Osteocyte (in vitro differentiated cells): ENCODE measurements around the gene MRPL10. TPM values are rescaled to one million over a fixed set of nuclear protein-coding genes. Genes with fewer than 3 reads are reported as not detected.
A peak's percentile ranks its signal among the peaks of the same experiment; 100 is the strongest.

ENCODE experiments used
- DNase-seq: peaks from one replicate; pipeline ENCODE4 v3.0.0; 2021; ENCODE audit warnings: mixed read lengths; ENCODE audit not compliant: unreplicated experiment; ENCODE audit errors: extremely low spot score
- H3K27ac Mint-ChIP-seq: one replicate; pipeline ENCODE4 v1.8.0; 2021; ENCODE audit warnings: mild to moderate bottlenecking, mixed read lengths; ENCODE audit not compliant: unreplicated experiment
- H3K27me3 Mint-ChIP-seq: one replicate; pipeline ENCODE4 v1.8.0; 2021; ENCODE audit warnings: mixed read lengths; ENCODE audit not compliant: unreplicated experiment
- H3K36me3 Mint-ChIP-seq: one replicate; pipeline ENCODE4 v1.8.0; 2021; ENCODE audit warnings: mixed read lengths; ENCODE audit not compliant: unreplicated experiment
- H3K4me1 Mint-ChIP-seq: one replicate; pipeline ENCODE4 v1.8.0; 2021; ENCODE audit warnings: mixed read lengths; ENCODE audit not compliant: unreplicated experiment
- H3K4me3 Mint-ChIP-seq: one replicate; pipeline ENCODE4 v1.8.0; 2021; ENCODE audit warnings: mild to moderate bottlenecking, moderate library complexity, mixed read lengths; ENCODE audit not compliant: unreplicated experiment
- H3K9me3 Mint-ChIP-seq: one replicate; pipeline ENCODE4 v1.8.0; 2021; ENCODE audit warnings: mixed read lengths; ENCODE audit not compliant: unreplicated experiment
- CTCF ChIP-seq: fragments of 200-600 bp; sonication (generic); IDR thresholded peaks from 2 replicates; pipeline ENCODE4 v1.5.0; 2021; ENCODE audit warnings: antibody characterized with exemption, mild to moderate bottlenecking, moderate library complexity
- total RNA-seq: library from RNA; stranded (reverse); gene quantifications from 2 replicates; pipeline ENCODE4 v1.2.1, GENCODE V29; 2021

Gene MRPL10
- total RNA-seq, 1 donor from 2014 or later = 41.8 TPM

GRCh38 chr17:47856830-47857229, 25.5 kb upstream of the MRPL10 start:
- Mint-ChIP-seq H3K27me3 (peaks cover 43% of the 10 kb centered on the region), H3K27ac (no peak overlapping the region), H3K36me3 (no peaks in the 10 kb centered on the region), H3K9me3 (no peaks in the 10 kb centered on the region), H3K4me1 (peaks cover 6% of the 10 kb centered on the region), H3K4me3 (no peak overlapping the region)
- TF ChIP-seq CTCF = no peak
- DNase-seq = no peak

- H3K27me3 Mint-ChIP-seq = peaks cover 44% of the 10 kb centered on the region
- H3K36me3 Mint-ChIP-seq = no peaks in the 10 kb centered on the region
- no peak for TF ChIP-seq CTCF
- H3K4me3 Mint-ChIP-seq = no peak overlapping the region
- H3K4me1 Mint-ChIP-seq = peaks cover 8% of the 10 kb centered on the region
- H3K9me3 Mint-ChIP-seq = no peaks in the 10 kb centered on the region
- no peak overlapping the region for H3K27ac Mint-ChIP-seq
- DNase-seq = no peak
Measured at GRCh38 chr17:47855737-47856136, 24.4 kb upstream of the MRPL10 start.

DNA sequence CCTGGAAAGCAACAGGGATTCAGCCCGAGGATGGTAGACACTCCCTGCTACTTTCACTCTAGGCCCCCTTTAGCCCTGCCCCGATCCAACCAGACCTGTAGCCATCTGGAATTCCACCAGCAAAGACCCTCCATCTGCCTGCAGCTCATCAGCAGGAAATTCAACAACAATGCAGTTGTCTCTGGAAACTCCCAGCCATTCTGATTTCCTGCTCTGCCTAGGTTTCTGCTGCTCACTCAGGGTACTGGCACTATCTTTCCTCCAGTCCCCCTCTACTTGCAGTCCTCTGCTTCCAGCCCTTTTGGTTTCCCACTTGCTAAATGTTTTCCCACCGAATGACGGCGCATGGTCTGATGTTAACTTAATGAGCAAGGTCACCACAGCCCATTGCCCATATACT, 22.3 kb upstream of the MRPL10 start:
- no peak for DNase-seq
- Mint-ChIP-seq H3K36me3 (no peaks in the 10 kb centered on the region), H3K4me3 (no peak overlapping the region), H3K9me3 (no peaks in the 10 kb centered on the region), H3K27me3 (peaks cover 55% of the 10 kb centered on the region), H3K27ac (no peak overlapping the region), H3K4me1 (peaks cover 12% of the 10 kb centered on the region)
- no peak for TF ChIP-seq CTCF

DNA sequence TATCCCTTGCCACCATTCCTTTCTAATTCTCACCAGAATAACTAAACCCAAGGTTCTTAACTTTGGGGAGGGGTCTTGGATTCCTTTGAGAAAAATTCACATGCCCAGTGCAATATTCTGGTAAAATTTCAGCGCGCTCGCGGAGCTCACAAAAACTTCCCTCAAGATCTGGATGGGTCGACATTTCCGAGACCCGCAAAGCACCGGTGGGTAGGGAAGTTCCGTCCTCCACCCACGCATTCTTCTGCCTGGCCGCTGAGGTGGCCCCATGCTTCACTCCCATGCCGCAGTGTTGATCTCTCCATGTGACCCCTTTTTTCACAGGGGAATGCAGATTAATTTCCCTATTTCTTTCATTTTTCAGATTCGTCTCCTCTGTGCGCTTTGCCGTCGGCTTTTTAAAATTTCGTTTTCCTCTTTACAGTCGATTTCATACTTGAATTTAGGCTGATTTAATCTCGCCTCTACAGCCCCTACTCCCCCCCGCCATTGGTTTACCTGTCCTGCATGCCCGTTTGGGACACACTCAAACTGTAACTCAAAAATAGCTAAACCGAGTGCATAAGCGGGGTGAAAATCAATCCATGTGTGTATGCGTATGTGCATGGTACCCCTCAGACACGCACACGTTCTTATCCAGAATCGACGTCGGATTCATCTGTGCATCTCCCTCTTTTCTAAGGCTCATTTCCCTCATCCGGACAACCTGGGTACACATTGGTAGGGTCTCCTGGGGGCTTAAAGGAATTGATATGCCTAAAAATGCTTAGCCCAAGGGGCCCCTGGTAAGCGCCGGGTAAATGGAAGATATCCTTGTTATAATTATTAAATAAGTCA, 21.0 kb upstream of the MRPL10 start:
- no peak overlapping the region for H3K4me3 Mint-ChIP-seq
- no peak for DNase-seq
- peaks cover 13% of the 10 kb centered on the region for H3K4me1 Mint-ChIP-seq
- no peaks in the 10 kb centered on the region for H3K36me3 Mint-ChIP-seq
- H3K9me3 Mint-ChIP-seq = no peaks in the 10 kb centered on the region
- H3K27me3 Mint-ChIP-seq = peaks cover 58% of the 10 kb centered on the region
- no peak for TF ChIP-seq CTCF
- H3K27ac Mint-ChIP-seq = no peak overlapping the region

GRCh38 chr17:47851764-47852112, 20.4 kb upstream of the MRPL10 start:
- no peak for DNase-seq
- Mint-ChIP-seq H3K27me3 (peaks cover 64% of the 10 kb centered on the region), H3K27ac (no peak overlapping the region), H3K36me3 (no peaks in the 10 kb centered on the region), H3K9me3 (no peaks in the 10 kb centered on the region), H3K4me3 (peak overlapping the region; percentile 14), H3K4me1 (peaks cover 17% of the 10 kb centered on the region)
- no peak for TF ChIP-seq CTCF
